HG02885 (cell line): ENCODE data around the gene KCNQ1.

Source experiments
- ATAC-seq: cut with Tn5 transposase; IDR thresholded peaks from one replicate; pipeline ENCODE4 v1.9.1; 2021; ENCODE audit warnings: mild to moderate bottlenecking; ENCODE audit not compliant: unreplicated experiment, poor library complexity

Gene KCNQ1

GRCh38 chr11:2440646-2441045 is 4.2 kb upstream of the KCNQ1 start:
- no peak for ATAC-seq

- ATAC-seq = no peak
Measured at GRCh38 chr11:2441171-2441570, 3.6 kb upstream of the KCNQ1 start.

- no peak for ATAC-seq
Measured at GRCh38 chr11:2442589-2442988, 2.2 kb upstream of the KCNQ1 start.

- ATAC-seq = no peak
Measured at GRCh38 chr11:2443406-2443805, 1.4 kb upstream of the KCNQ1 start.

GRCh38 chr11:2443881-2444820 is 657 bp upstream of the KCNQ1 start, which contains the start of gene TRPM5:
Gene TRPM5, minus strand, starts transcription at chr11:2444514. Its CDS starts 21,478 bp downstream, at chr11:2423036.
- no peak for ATAC-seq

GRCh38 chr11:2445746-2446551 is 1.1 kb downstream of the KCNQ1 start:
- ATAC-seq = no peak

GRCh38 chr11:2446590-2447252 is 1.9 kb downstream of the KCNQ1 start:
- ATAC-seq = no peak

- ATAC-seq = no peak
Measured at GRCh38 chr11:2447253-2447950, 2.6 kb downstream of the KCNQ1 start.

- ATAC-seq = no peak
Measured at GRCh38 chr11:2447951-2448650, 3.3 kb downstream of the KCNQ1 start.

- ATAC-seq = no peak
Measured at GRCh38 chr11:2448661-2449547, 4.1 kb downstream of the KCNQ1 start.

- no peak for ATAC-seq
Measured at GRCh38 chr11:2449548-2450320, 4.9 kb downstream of the KCNQ1 start.

GRCh38 chr11:2450321-2451041 is 5.7 kb downstream of the KCNQ1 start:
- ATAC-seq = no peak

- no peak for ATAC-seq
Measured at GRCh38 chr11:2451336-2451735, 6.5 kb downstream of the KCNQ1 start.

GRCh38 chr11:2451916-2452315 is 7.1 kb downstream of the KCNQ1 start:
- no peak for ATAC-seq

- no peak for ATAC-seq
Measured at GRCh38 chr11:2452321-2453012, 7.7 kb downstream of the KCNQ1 start.

GRCh38 chr11:2453436-2453835 is 8.6 kb downstream of the KCNQ1 start:
- ATAC-seq = no peak

GRCh38 chr11:2458321-2458720 is 13.5 kb downstream of the KCNQ1 start:
- ATAC-seq = no peak
